ENCODE results near the gene ENAH. TPM values are rescaled to one million over a fixed set of nuclear protein-coding genes. Genes with fewer than 3 reads are reported as not detected.

Gene ENAH
- total RNA-seq, 1 experiment from 2014 or later: 285 TPM

DNA sequence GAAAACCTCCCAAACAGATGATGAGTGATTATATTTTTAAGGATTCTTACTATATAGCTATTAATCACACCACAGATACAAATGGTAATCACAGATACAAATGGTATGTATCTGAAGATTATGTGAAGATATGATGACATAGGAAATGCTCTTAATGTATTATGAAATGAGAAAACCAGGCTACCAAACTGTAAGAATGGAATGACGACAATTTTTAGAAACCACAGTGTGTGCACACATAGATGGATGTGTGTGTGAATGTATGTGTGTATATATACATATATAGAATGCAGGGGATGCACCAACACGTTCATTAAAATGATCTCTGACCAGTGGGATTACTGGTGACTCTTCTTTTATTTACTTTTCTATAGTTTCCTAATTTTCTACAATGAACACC is 21.5 kb upstream of the ENAH start:
- no peaks in the 10 kb centered on the region for H4K20me1 ChIP-seq (ENCODE audit: control insufficient read depth, insufficient read depth, insufficient read length)

More for the DNA sequence above, 21.5 kb upstream of the ENAH start:
- DNase-seq: no peak
- H3K9ac ChIP-seq (ENCODE audit: extremely low read depth, insufficient read length, low read length): no peak overlapping the region
- no peak overlapping the region for H3K18ac ChIP-seq (ENCODE audit: insufficient read length, low read depth, low read length)
- Mint-ChIP-seq H3K4me3 (no peak overlapping the region), H3K4me1 (peaks cover 13 to 15% of the 10 kb centered on the region in 2 experiments), H3K27ac (no peak overlapping the region), H3K36me3 (ENCODE audit: insufficient read depth in 1 of 3, low read depth in 3 of 3) (no peaks in the 10 kb centered on the region), H3K9me3 (no peaks in the 10 kb centered on the region), H3K27me3 (ENCODE audit: low read depth) (peaks cover 20% of the 10 kb centered on the region)
- no peaks in the 10 kb centered on the region for H3K9me3 ChIP-seq (ENCODE audit: control insufficient read depth, low read depth, low read length)
- H3K23me2 ChIP-seq (ENCODE audit: insufficient read length, low read depth, low read length, poor library complexity, severe bottlenecking): peaks cover 5% of the 10 kb centered on the region
- H3K27ac ChIP-seq (ENCODE audit: insufficient read length, low read depth, low read length): no peak overlapping the region
- H3K27me3 ChIP-seq (ENCODE audit: insufficient read depth, low read length): no peaks in the 10 kb centered on the region
- H3K14ac ChIP-seq (ENCODE audit: insufficient read depth, low read length): no peak overlapping the region
- H2BK12ac ChIP-seq (ENCODE audit: insufficient read length, low read depth, low read length): no peak overlapping the region
- no peak overlapping the region for H3K4ac ChIP-seq (ENCODE audit: low read depth, low read length)
- H4K91ac ChIP-seq (ENCODE audit: insufficient read length, low read depth, low read length): no peak overlapping the region
- TF ChIP-seq, protein P1, sequence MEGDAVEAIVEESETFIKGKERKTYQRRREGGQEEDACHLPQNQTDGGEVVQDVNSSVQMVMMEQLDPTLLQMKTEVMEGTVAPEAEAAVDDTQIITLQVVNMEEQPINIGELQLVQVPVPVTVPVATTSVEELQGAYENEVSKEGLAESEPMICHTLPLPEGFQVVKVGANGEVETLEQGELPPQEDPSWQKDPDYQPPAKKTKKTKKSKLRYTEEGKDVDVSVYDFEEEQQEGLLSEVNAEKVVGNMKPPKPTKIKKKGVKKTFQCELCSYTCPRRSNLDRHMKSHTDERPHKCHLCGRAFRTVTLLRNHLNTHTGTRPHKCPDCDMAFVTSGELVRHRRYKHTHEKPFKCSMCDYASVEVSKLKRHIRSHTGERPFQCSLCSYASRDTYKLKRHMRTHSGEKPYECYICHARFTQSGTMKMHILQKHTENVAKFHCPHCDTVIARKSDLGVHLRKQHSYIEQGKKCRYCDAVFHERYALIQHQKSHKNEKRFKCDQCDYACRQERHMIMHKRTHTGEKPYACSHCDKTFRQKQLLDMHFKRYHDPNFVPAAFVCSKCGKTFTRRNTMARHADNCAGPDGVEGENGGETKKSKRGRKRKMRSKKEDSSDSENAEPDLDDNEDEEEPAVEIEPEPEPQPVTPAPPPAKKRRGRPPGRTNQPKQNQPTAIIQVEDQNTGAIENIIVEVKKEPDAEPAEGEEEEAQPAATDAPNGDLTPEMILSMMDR (conservative IDR thresholded peaks at IDR 0.05): no peak
- H2BK120ac ChIP-seq (ENCODE audit: low read depth, low read length, poor library complexity, severe bottlenecking): no peak overlapping the region
- no peak overlapping the region for H4K8ac ChIP-seq (replicated peaks; ENCODE audit: insufficient read length, low read depth, low read length)
- H2BK20ac ChIP-seq (ENCODE audit: low read depth, low read length, poor library complexity, severe bottlenecking): no peak overlapping the region
- no CpG with 5 or more reads among the region's 2 CpGs for WGBS (ENCODE audit: extremely low coverage, insufficient read length, low lambda C conversion rate)
- H3K4me2 ChIP-seq (ENCODE audit: insufficient read depth, insufficient read length, low read length): no peak overlapping the region
- no peaks in the 10 kb centered on the region for H3K79me1 ChIP-seq (ENCODE audit: insufficient read depth, low read depth, low read length, poor library complexity, severe bottlenecking)
- no peak overlapping the region for H3K23ac ChIP-seq (ENCODE audit: insufficient read length, low read depth, low read length)
- H3K79me2 ChIP-seq (ENCODE audit: insufficient read depth, low read length): no peaks in the 10 kb centered on the region
- H2BK15ac ChIP-seq (ENCODE audit: low read depth, low read length): no peak overlapping the region
- no peak overlapping the region for H2AFZ ChIP-seq (ENCODE audit: low read length)
- no peak overlapping the region for H2AK5ac ChIP-seq (ENCODE audit: insufficient read length, low read length)
- H3T11ph ChIP-seq (ENCODE audit: low read length): no peak overlapping the region
- no peaks in the 10 kb centered on the region; the same call in 1 of the 2 replicates for H3K4me1 ChIP-seq (ENCODE audit: insufficient read depth, low read length)
- H3K56ac ChIP-seq (ENCODE audit: insufficient read length, low read depth, low read length): no peak overlapping the region
- H4K5ac ChIP-seq (ENCODE audit: insufficient read length, low read depth, low read length): no peak overlapping the region
- no peak overlapping the region for H2BK5ac ChIP-seq (ENCODE audit: insufficient read length, low read length)
